GM19397 (cell line): Measurements from ENCODE around the gene GABRB2.

Experiments
- ATAC-seq: cut with Tn5 transposase; IDR thresholded peaks from one replicate; pipeline ENCODE4 v1.9.1; 2021; ENCODE audit warnings: mild to moderate bottlenecking, moderate library complexity; ENCODE audit not compliant: unreplicated experiment

The GABRB2 gene

GRCh38 chr5:161391724-161392123 lies 154.8 kb downstream of the GABRB2 start:
- no peak for ATAC-seq

DNA sequence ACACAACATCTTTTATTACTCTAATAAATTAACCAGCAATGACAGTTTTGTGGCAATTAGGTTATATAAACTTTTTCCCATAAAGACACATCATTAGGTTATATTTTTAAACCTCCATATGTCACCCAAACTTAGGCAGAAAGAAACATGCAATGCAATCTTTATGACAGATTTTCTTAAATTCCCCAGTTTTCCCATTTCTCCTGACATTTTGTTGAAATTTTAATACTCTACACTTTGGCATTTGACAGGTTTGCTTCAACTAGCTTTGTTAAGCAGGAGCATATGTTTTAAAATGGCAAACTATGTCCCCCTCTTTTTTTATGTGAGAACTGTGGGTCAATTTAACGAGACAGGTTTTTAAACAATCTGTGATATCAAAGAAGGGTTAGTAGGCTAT lies 155.5 kb downstream of the GABRB2 start:
- ATAC-seq, result no peak

DNA sequence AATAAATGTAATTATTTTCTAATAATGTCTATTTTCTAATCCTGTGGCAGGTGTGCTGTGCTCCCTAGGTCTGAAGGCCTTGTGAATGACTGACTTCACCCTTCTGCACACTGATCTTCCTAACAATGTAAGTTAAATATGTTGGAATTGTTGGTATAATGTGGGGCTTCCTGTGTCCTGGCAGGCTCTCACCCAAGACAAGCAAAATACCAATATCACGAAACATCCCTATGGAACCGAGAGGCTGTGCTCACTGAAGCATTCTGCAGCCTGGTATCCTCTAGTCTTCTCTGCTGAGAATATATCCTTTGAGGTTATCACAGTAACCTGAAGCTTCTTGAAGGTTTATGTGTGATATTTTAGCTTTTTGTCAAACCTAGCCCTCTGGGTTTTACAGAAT lies 159.4 kb downstream of the GABRB2 start:
- no peak for ATAC-seq

DNA sequence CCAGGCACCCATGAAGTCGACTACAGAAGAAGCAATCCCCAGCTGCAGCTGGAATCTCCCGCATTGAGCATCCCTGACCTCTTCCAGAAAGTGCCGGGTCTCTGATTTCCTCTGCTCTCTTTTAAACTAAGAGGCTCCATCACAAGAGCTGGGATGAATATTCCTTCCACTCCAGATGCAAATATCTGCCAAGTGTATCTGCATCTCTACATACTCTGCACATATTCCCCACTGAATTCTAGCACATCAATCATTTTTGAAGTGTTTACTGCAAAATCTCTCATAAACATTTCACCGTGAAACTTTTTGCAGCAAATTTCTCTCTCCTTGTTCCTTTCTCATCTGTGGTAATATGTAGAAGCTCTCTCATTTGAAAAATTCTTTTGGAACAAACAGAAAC lies 161.5 kb downstream of the GABRB2 start:
- no peak for ATAC-seq

- ATAC-seq, result no peak
Observed at GRCh38 chr5:161382685-161383084, 163.8 kb downstream of the GABRB2 start.

DNA sequence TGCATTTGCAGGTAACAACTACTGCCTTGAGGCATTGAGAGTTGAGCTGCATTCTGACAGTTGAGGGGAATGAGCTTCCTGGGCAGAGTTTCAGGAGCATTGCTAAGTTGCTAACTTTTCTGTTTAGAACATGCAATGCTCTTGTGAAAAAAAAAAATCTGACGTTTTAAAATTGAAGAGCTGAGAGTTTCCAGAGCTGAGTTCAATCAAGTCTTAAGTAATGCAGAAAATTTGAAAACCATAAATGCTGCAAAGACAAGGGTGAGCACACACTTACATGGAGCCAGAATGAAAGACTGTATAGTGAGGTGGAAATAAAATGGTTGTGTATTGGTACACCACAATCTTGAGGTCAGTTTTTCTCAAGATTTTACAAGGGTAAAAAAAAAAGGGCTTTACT lies 166.0 kb downstream of the GABRB2 start:
- no peak for ATAC-seq

GRCh38 chr5:161378701-161379100 lies 167.8 kb downstream of the GABRB2 start:
- ATAC-seq, result no peak

DNA sequence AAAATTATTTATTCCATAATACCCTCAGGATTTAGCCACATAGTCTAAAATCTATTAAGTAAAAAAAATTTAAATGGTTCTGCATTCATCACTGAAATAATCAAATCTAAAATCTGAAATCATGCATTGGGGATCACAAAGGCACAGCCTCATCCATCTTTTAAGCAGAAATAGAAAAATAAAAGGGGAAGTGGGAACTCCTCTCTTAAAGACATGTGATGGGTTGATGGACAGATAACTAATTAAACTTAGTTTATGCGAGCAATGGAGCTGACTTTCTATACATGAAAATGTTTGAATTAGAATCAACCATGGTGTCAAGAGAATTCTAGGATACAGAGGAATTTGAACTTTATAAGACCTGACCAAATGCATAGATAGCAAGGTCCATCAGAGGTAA lies 170.5 kb downstream of the GABRB2 start:
- no peak for ATAC-seq

GRCh38 chr5:161373345-161373707 lies 173.2 kb downstream of the GABRB2 start:
- ATAC-seq, result no peak

DNA sequence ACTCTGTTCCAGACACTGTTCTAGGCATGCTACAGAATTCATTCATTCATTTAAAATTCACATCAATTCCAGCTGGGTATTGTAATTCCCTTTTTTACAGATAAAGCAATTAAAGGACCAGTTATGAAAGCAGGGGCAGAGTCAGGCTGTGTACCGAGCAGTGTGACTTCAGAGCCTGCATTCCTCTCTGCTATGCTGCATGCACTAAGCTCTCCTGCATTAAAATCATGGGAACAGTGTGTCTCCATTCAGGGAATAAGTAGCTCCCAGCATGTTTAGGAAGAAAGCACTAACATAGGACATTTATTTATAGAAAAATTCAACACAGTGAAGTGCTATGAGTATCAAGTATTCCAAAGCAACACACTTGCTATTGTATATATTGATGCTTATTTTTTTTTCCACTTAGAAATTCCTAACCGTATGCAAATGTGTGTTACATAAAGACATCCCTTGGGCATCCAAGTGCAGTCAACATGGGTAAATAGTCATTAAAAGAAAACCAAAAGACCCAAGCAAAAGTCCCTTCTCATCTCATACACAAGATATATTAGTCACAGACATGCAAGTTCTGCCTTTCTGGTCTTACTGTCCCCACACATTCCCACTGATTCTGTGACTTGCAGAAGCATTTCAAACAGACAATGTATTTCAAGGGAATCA lies 173.7 kb downstream of the GABRB2 start:
- no peak for ATAC-seq

DNA sequence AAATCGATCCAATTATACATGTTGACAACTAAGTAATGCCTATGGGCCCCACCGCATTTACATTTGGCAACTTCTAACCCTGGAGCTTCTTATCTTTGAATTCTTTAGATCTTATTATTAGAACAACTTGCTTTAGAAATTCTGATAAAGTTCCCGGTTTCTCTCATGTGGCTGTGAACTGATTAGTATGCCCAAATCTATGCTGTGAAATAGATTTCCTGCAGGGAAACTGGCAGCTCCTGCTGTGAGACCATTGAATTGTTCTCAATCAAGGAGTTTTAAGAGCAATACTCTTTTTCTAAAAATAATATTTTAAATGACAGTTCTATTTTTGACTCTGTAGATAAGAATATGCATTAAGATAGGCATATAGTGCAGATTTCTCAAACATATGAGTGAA lies 177.5 kb downstream of the GABRB2 start:
- no peak for ATAC-seq

DNA sequence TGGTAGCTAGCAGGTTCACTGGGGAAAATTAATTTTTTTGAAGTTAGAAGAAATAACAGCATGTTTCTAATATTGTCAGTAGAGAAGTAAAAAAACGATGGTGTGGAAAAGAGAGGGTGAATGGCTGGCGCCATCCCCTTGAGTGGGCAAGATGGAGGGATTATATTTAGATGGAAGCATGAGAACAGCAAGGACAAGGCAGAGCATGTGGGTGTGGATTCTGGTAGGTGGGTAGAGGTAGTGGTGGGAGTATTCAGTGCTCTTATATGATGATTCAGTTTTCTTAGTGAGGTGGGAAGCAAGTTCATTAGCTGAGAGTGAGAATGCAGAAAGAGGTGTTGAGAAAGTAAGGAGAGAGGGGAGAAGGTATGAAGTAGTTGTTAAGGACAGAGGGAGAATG lies 188.1 kb downstream of the GABRB2 start:
- no peak for ATAC-seq

DNA sequence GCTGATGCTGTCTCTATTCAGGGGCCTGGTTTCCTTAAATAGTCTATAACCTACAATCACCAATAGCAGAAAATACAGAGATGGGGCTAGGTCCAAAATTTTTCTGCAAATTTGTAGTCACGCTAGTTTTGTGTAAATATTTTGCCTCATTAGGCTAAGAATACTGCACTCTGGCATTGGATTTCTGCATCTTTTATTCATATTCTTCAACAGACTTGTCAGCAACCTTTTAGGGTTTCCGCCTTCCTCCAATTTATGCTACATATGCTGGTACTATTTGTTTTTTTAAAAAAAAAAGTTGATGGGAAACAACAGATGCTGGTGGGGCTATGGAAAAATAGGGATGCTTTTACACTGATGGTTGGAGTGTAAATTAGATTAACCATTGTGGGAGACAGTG lies 202.3 kb downstream of the GABRB2 start:
- no peak for ATAC-seq

DNA sequence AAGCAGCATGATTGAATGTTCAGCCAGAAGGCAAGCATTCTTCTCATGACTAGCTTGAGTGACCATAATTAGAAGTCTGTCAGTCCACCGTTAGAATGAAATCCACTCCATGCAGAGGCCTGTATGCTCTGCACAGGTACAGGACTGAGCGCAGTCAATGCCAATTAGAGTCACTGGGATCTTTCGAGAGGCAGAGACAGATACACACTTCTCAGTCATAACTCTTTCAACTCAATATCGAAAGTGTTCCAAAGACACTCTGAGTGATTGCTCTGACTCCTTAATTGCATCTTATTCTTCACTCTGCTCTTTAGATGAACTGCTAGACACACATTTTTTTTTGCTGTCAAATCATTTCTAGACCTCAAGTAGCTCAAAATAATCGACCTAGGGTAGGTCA lies 203.6 kb downstream of the GABRB2 start:
- ATAC-seq, result no peak

- no peak for ATAC-seq
Observed at GRCh38 chr5:161340012-161340411, 206.5 kb downstream of the GABRB2 start.

- ATAC-seq, result no peak
Observed at GRCh38 chr5:161333194-161333880, 213.2 kb downstream of the GABRB2 start.

- ATAC-seq, result no peak
Observed at GRCh38 chr5:161332343-161332742, 214.2 kb downstream of the GABRB2 start.

DNA sequence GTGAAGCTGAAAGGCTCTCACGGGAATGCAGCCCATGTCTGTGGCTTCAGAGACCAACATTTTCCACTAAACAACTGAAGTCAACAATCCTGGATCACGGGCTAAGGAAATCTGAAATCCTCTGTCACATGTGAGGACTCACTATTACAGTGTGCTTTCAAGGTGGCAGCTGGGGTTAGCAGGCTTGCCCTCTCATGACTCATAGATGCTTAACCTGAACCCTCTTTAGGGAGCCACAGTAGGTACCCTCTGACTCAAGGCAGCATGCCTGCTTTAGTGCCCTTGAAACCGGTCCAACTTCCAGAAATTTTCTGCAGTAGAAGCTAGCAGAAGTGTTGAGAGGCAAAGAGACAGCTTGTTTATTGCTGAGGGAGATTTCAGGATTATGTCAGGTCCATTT lies 232.5 kb downstream of the GABRB2 start:
- ATAC-seq, result no peak

DNA sequence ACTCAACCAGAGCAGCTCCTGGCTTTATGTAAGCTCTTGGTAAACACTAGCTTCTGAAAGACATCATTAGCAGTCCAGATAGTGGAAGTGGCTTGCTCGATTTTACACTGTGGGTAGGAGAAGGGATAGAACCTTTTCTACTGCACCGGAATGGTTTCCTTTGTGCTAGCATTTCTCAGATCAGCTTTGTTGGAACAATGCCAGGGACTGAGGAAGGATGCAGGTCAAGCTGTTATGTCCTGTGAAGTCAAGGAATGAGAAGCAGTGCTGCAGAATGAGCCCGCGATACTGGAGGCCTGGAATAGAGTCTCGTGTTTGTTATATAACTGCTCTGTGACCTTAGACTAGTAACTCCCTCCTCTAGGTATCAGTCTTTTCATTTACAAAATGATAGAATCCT lies 233.6 kb downstream of the GABRB2 start:
- ATAC-seq, result no peak

DNA sequence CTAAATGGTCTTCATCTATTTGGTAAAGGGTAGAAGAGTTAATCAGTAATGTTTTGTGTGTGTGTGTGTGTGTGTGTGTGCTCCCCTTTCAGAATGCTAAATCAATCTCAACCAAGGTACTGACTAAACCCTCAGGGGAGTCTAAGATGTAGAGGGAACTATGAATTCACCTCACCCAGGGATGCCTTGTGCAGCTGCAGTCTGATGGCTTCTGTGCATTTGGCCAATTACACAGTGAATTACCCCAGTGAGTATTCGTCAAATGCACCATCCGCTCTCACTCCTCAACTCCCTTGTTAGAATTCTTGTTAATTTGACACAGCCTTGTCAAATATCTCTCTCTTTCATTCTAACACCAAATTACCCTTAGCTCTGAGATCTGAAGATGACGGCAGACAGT lies 234.6 kb downstream of the GABRB2 start:
- peak; percentile 47 for ATAC-seq

DNA sequence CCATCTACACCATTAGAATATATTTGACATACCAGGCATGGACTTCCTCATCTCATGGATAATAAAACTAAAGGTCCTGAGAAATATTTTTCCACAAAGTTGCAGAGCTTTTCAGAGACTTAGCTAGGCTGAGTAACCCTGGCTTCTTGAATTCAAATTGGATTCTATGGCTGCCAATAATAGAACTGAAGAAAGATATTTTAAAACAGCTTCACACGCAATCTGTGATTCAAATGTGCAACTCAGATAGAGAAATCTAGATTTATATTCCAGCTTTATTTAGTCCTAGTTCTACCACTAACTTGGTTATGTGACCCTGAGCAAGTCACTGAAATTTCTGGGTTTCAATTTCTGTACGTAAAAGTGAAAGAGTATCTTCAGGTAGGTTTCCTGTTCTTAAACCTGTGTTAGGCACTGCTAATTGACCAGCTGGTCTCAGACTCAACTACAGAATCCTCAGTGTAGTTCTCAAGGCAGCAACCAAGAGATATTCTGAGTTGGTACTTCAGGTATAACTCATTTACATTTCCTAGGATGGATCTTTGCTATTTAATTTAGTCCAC lies 235.3 kb downstream of the GABRB2 start:
- peak; percentile 87 for ATAC-seq

- no peak for ATAC-seq
Observed at GRCh38 chr5:161306351-161306995, 240.1 kb downstream of the GABRB2 start.
